Endothelial cell of umbilical vein (primary cell): ENCODE results near the gene AFDN. TPM values are rescaled to one million over a fixed set of nuclear protein-coding genes. Genes with fewer than 3 reads are reported as not detected.

Experiments
- BruUV-seq: library from RNA; stranded (reverse); fragments of 400-500 nt; replicated peaks from 2 replicates; lab custom pipeline; 2021; lab: Mats Ljungman, UMichigan
- CTCF ChIA-PET: fragments of 300-600, 350-600 bp; sonication (Branson Sonifier 250); formaldehyde crosslinking; loops from one replicate; lab custom pipeline; 2021; ENCODE audit warnings: antibody characterized with exemption, inconsistent platforms; lab: Charles Lee
- POLR2A ChIA-PET: fragments of 300-600, 350-600 bp; sonication (Branson Sonifier 250); formaldehyde crosslinking; loops from one replicate; lab custom pipeline; 2021; ENCODE audit warnings: antibody characterized with exemption, inconsistent platforms; lab: Charles Lee
- DNase-seq: peaks from one replicate; pipeline ENCODE4 v3.0.0-alpha.2; 2011; ENCODE audit warnings: low read depth, low spot score
- FAIRE-seq: peaks from 2 replicates; lab custom pipeline; 2011; peaks lifted over from hg19 to GRCh38; lab: Jason Lieb, UNC
- H2AFZ ChIP-seq: 2 replicates; pipeline ENCODE4 v1.6.0; 2012; ENCODE audit warnings: low read depth, low read length, control low read depth, inconsistent platforms
- H3K27ac ChIP-seq: 2 replicates; pipeline ENCODE4 v1.5.1; 2011; ENCODE audit warnings: low read depth, mild to moderate bottlenecking, control low read depth, low read length, moderate library complexity; ENCODE audit not compliant: insufficient read depth
- H3K27me3 ChIP-seq, 2 experiments: 2 replicates each; pipeline versions ENCODE4 v1.6.0 to v1.6.1; 2011; ENCODE audit warnings: low read length in 2 of 2, mixed read lengths in 1 of 2; ENCODE audit not compliant: control insufficient read depth in 2 of 2, insufficient read depth in 2 of 2
- H3K36me3 ChIP-seq, 2 experiments: 2 replicates in 1 of 2; 3 replicates in 1 of 2; pipeline ENCODE4 v1.5.1; 2011; ENCODE audit warnings: low read length in 2 of 2, mild to moderate bottlenecking in 1 of 2, moderate library complexity in 1 of 2; ENCODE audit not compliant: control insufficient read depth in 2 of 2, insufficient read depth in 2 of 2; ENCODE audit errors: extremely low read depth in 1 of 2
- H3K4me1 ChIP-seq: 3 replicates; pipeline ENCODE4 v1.5.1; 2011; ENCODE audit warnings: mild to moderate bottlenecking, low read length; ENCODE audit not compliant: control insufficient read depth, insufficient read depth; ENCODE audit errors: extremely low read depth
- H3K4me2 ChIP-seq: 2 replicates; pipeline ENCODE4 v1.6.1; 2011; ENCODE audit warnings: low read length, control low read depth, mixed read lengths; ENCODE audit not compliant: insufficient read depth
- H3K4me3 ChIP-seq, 3 experiments: fragments of 200-600 bp in 1 of 3; sonication (generic), shearing (Covaris generic) in 1 of 3; replicated peaks in 1 of 3; 2 replicates each; pipeline ENCODE4 v1.5.1; 2011 to 2016; ENCODE audit warnings: control low read depth in 3 of 3, low read length in 3 of 3, mild to moderate bottlenecking in 2 of 3, inconsistent platforms in 1 of 3, low read depth in 1 of 3, moderate library complexity in 1 of 3; ENCODE audit not compliant: insufficient read depth in 1 of 3
- H3K79me2 ChIP-seq: 2 replicates; pipeline ENCODE4 v1.6.0; 2012; ENCODE audit warnings: low read length, inconsistent platforms; ENCODE audit not compliant: control insufficient read depth, insufficient read depth
- H3K9ac ChIP-seq: replicated peaks from 2 replicates; pipeline ENCODE3; 2011; ENCODE audit warnings: low read length, control low read depth; ENCODE audit not compliant: insufficient read depth; ENCODE audit errors: extremely low read depth
- H3K9me1 ChIP-seq: replicated peaks from 3 replicates; pipeline ENCODE4 v1.6.0; 2011; ENCODE audit warnings: mild to moderate bottlenecking, low read length; ENCODE audit not compliant: control insufficient read depth, insufficient read depth; ENCODE audit errors: extremely low read depth
- H3K9me3 ChIP-seq: replicated peaks from 2 replicates; pipeline ENCODE4 v1.5.1; 2012; ENCODE audit warnings: low read length, inconsistent platforms; ENCODE audit not compliant: control insufficient read depth, insufficient read depth
- H4K20me1 ChIP-seq: replicated peaks from 2 replicates; pipeline ENCODE3; 2011; ENCODE audit warnings: mild to moderate bottlenecking, low read length; ENCODE audit not compliant: control insufficient read depth, insufficient read depth; ENCODE audit errors: extremely low read depth
- CTCF ChIP-seq, 2 donors: IDR thresholded peaks; 1 replicate in 1 of 2; 2 replicates in 1 of 2; pipeline ENCODE4 v1.5.1; 2011; ENCODE audit warnings: low read length in 2 of 2, mild to moderate bottlenecking in 2 of 2, moderate library complexity in 2 of 2, control low read depth in 1 of 2, inconsistent platforms in 1 of 2, low read depth in 1 of 2; ENCODE audit not compliant: insufficient read depth in 1 of 2; ENCODE audit errors: extremely low read depth in 1 of 2
- EZH2 ChIP-seq: IDR thresholded peaks from 2 replicates; pipeline ENCODE4 v1.6.1; 2012; ENCODE audit warnings: borderline replicate concordance, low read depth, mild to moderate bottlenecking, moderate library complexity, low read length, inconsistent platforms; ENCODE audit not compliant: severe bottlenecking
- FOS ChIP-seq: IDR thresholded peaks from 2 replicates; pipeline ENCODE4 v1.6.1; 2011; ENCODE audit warnings: mild to moderate bottlenecking, low read length, moderate library complexity, borderline replicate concordance; ENCODE audit not compliant: insufficient read depth
- GATA2 ChIP-seq: IDR thresholded peaks from 2 replicates; pipeline ENCODE4 v1.7.0; 2011; ENCODE audit warnings: low read depth, mild to moderate bottlenecking, moderate library complexity, mixed read lengths, low read length; ENCODE audit not compliant: insufficient read length, insufficient read depth
- JUN ChIP-seq: IDR thresholded peaks from 2 replicates; pipeline ENCODE4 v1.6.1; 2011; ENCODE audit warnings: borderline replicate concordance, low read depth; ENCODE audit not compliant: insufficient read length, insufficient read depth
- MAX ChIP-seq: IDR thresholded peaks from 2 replicates; pipeline ENCODE4 v1.6.1; 2011; ENCODE audit not compliant: insufficient read depth, insufficient read length
- MYC ChIP-seq: IDR thresholded peaks from one replicate; pipeline ENCODE4 v1.6.1; 2011; ENCODE audit warnings: mild to moderate bottlenecking, low read depth, low read length
- POLR2A ChIP-seq: IDR thresholded peaks from 2 replicates; pipeline ENCODE4 v1.6.1; 2012; ENCODE audit warnings: low read depth, mild to moderate bottlenecking, control low read depth, low read length
- POLR2AphosphoS5 ChIP-seq: IDR thresholded peaks from 2 replicates; pipeline ENCODE4 v1.6.1; 2012; ENCODE audit warnings: low read depth, mild to moderate bottlenecking, control low read depth, low read length, moderate library complexity; ENCODE audit not compliant: insufficient read depth
- dilution Hi-C: fragments of 300-500 bp; cut with MboI; formaldehyde crosslinking; loops from one replicate; pipeline ENCODE4 v1.15.0; 2019; ENCODE audit warnings: low sequenced_read_pairs; ENCODE audit not compliant: extremely low pct_ligation_motif_present
- intact Hi-C: fragments of 100-400 bp; cut with micrococcal nuclease; formaldehyde crosslinking; loops from one replicate; pipeline ENCODE4 v1.10.0; 2022
- polyA plus RNA-seq, 4 experiments: library from polyadenylated mRNA; depleted of rRNA in 3 of 4; stranded (reverse) in 3 of 4; unstranded in 1 of 4; fragments of >200 nt; gene quantifications; 2 replicates each; pipeline versions ENCODE4 v1.2.1 to v1.2.3, GENCODE V29; 2011 to 2012; ENCODE audit warnings: missing spikeins in 1 of 4
- total RNA-seq: library from RNA; stranded (reverse); gene quantifications from 2 replicates; pipeline ENCODE4 v1.2.3, GENCODE V29; 2021

Gene AFDN
- total and polyA plus RNA-seq, 2 donors (not counting 3 experiments of a cell fraction or from before 2014, with no cell fraction given) = 31.0 to 134 TPM

- TF ChIP-seq EZH2 = no peak
- no peak for TF ChIP-seq JUN
- TF ChIP-seq POLR2AphosphoS5 = no peak
- no peak for TF ChIP-seq MYC
- TF ChIP-seq GATA2 = no peak
- TF ChIP-seq POLR2A = no peak
- TF ChIP-seq FOS = no peak
- no peak for TF ChIP-seq MAX
- no peak for TF ChIP-seq CTCF (IDR thresholded peaks at IDR 0.05; ENCODE audit: extremely low read depth in 1 of 2, insufficient read depth in 1 of 2, low read depth in 1 of 2, low read length in 2 of 2)
- no TSS peak for BruUV-seq
- H3K9me1 ChIP-seq = no peaks in the 10 kb centered on the region
- DNase-seq (no peak), FAIRE-seq (no peak)
- intact Hi-C loops (no loop called here), dilution Hi-C loops (no loop called here)
- ChIA-PET POLR2A (no interaction called here), CTCF (interaction anchor here (1.6 kb wide), 1 partner anchor 11 kb away, joined by 3 read pairs; no protein-coding TSS in a partner anchor)
- no peaks in the 10 kb centered on the region for H3K79me2 ChIP-seq
- peaks cover 5% of the 10 kb centered on the region for H3K4me1 ChIP-seq
- no peaks in the 10 kb centered on the region for H4K20me1 ChIP-seq
- H3K36me3 ChIP-seq = peaks cover 9 to 13% of the 10 kb centered on the region in 2 experiments
- H3K9me3 ChIP-seq = no peaks in the 10 kb centered on the region
- H3K9ac ChIP-seq = no peak overlapping the region
- H2AFZ ChIP-seq = no peak overlapping the region
- no peaks in the 10 kb centered on the region for H3K27me3 ChIP-seq
- no peak overlapping the region for H3K4me3 ChIP-seq
- H3K27ac ChIP-seq = no peak overlapping the region
- H3K4me2 ChIP-seq = no peak overlapping the region
Measured at GRCh38 chr6:167910652-167911051, 83.9 kb downstream of the AFDN start.
